GM23338 (cell line): ENCODE measurements around the gene SMR3B. TPM values are rescaled to one million over a fixed set of nuclear protein-coding genes. Genes with fewer than 3 reads are reported as not detected.

Experiments used
- ATAC-seq: fragments of 200-7000 bp; cut with Tn5 transposase; 3 replicates; pipeline ENCODE4 v1.9.1; 2020
- DNase-seq: peaks from one replicate; pipeline ENCODE4 v3.0.0-alpha.2; 2015; ENCODE audit warnings: low spot score
- H2AFZ ChIP-seq: fragments of 200-600 bp; sonication (generic); 2 replicates; pipeline ENCODE4 v1.8.0; 2016; ENCODE audit warnings: antibody characterized with exemption, mild to moderate bottlenecking, moderate library complexity
- H3F3A ChIP-seq: fragments of 200-600 bp; sonication (generic); replicated peaks from 2 replicates; pipeline ENCODE4 v1.8.0; 2017; ENCODE audit warnings: antibody characterized with exemption, mixed run types, low read depth
- H3K27ac ChIP-seq: fragments of 200-600 bp; sonication (generic); 2 replicates; pipeline ENCODE4 v1.6.1; 2016; ENCODE audit warnings: low read depth
- H3K27me3 ChIP-seq: fragments of 200-600 bp; sonication (generic); 2 replicates; pipeline ENCODE4 v1.8.0; 2016; ENCODE audit warnings: mild to moderate bottlenecking, mixed run types, moderate library complexity; ENCODE audit not compliant: insufficient read depth
- H3K36me3 ChIP-seq: fragments of 200-600 bp; sonication (generic); 2 replicates; pipeline ENCODE4 v1.8.0; 2016; ENCODE audit warnings: mild to moderate bottlenecking; ENCODE audit not compliant: insufficient read depth
- H3K4me1 ChIP-seq: fragments of 200-600 bp; sonication (generic); 2 replicates; pipeline ENCODE4 v1.8.0; 2016; ENCODE audit warnings: mild to moderate bottlenecking, moderate library complexity; ENCODE audit not compliant: insufficient read depth
- H3K4me2 ChIP-seq: fragments of 200-600 bp; sonication (generic); 2 replicates; pipeline ENCODE4 v1.7.1; 2017; ENCODE audit warnings: mixed run types
- H3K4me3 ChIP-seq: fragments of 200-600 bp; sonication (generic); 2 replicates; pipeline ENCODE4 v1.6.1; 2016; ENCODE audit warnings: mixed run types
- H3K79me2 ChIP-seq: fragments of 200-600 bp; sonication (generic); replicated peaks from 2 replicates; pipeline ENCODE4 v1.8.0; 2017; ENCODE audit warnings: mild to moderate bottlenecking; ENCODE audit not compliant: insufficient read depth
- H3K9me2 ChIP-seq: fragments of 200-600 bp; sonication (generic); 2 replicates; pipeline ENCODE4 v1.8.0; 2017; ENCODE audit not compliant: insufficient read depth
- H4K20me1 ChIP-seq: fragments of 200-600 bp; sonication (generic); replicated peaks from 2 replicates; pipeline ENCODE4 v1.8.0; 2017; ENCODE audit warnings: mild to moderate bottlenecking; ENCODE audit not compliant: insufficient read depth
- H3K27ac Mint-ChIP-seq: 2 replicates; pipeline ENCODE4 v1.8.0; 2020; ENCODE audit warnings: inconsistent platforms, mild to moderate bottlenecking, moderate library complexity, mixed read lengths
- H3K27me3 Mint-ChIP-seq: 3 replicates; pipeline ENCODE4 v1.8.0; 2022; ENCODE audit warnings: low read depth, mild to moderate bottlenecking, moderate library complexity, mixed read lengths, inconsistent platforms; ENCODE audit not compliant: insufficient read depth, poor library complexity
- H3K36me3 Mint-ChIP-seq: 3 replicates; pipeline ENCODE4 v1.8.0; 2021; ENCODE audit warnings: low read depth, mild to moderate bottlenecking, inconsistent platforms, moderate library complexity, mixed read lengths
- H3K4me1 Mint-ChIP-seq: 3 replicates; pipeline ENCODE4 v1.8.0; 2020; ENCODE audit warnings: mild to moderate bottlenecking, inconsistent platforms, mixed read lengths
- H3K4me3 Mint-ChIP-seq: 3 replicates; pipeline ENCODE4 v1.8.0; 2021; ENCODE audit warnings: moderate library complexity, mild to moderate bottlenecking, inconsistent platforms, mixed read lengths
- H3K9me3 Mint-ChIP-seq: 3 replicates; pipeline ENCODE4 v1.8.0; 2020; ENCODE audit warnings: moderate library complexity, mild to moderate bottlenecking, inconsistent platforms, mixed read lengths
- CREB1 ChIP-seq: fragments of 250-450 bp; sonication (Bioruptor Pico); IDR thresholded peaks from 2 replicates; pipeline ENCODE4 v1.5.0; 2020; ENCODE audit warnings: low read depth, mild to moderate bottlenecking, moderate library complexity
- EZH2 ChIP-seq: fragments of 200-600 bp; sonication (generic); IDR thresholded peaks from one replicate; pipeline ENCODE4 v1.8.0; 2017; ENCODE audit warnings: antibody characterized with exemption, mild to moderate bottlenecking, low read depth; ENCODE audit not compliant: unreplicated experiment
- EZH2phosphoT487 ChIP-seq: fragments of 200-600 bp; sonication (generic); IDR thresholded peaks from one replicate; pipeline ENCODE4 v1.8.1; 2018; ENCODE audit warnings: antibody characterized with exemption; ENCODE audit not compliant: unreplicated experiment
- JUNB ChIP-seq: IDR thresholded peaks from one replicate; pipeline ENCODE4 v1.6.1; 2016; ENCODE audit warnings: antibody characterized with exemption; ENCODE audit not compliant: unreplicated experiment
- NANOG ChIP-seq: IDR thresholded peaks from 2 replicates; pipeline ENCODE4 v1.6.1; 2016; ENCODE audit warnings: antibody characterized with exemption, borderline replicate concordance
- POLR2AphosphoS5 ChIP-seq: IDR thresholded peaks from 2 replicates; pipeline ENCODE4 v1.6.1; 2016; ENCODE audit warnings: antibody characterized with exemption, low read depth
- STAT1 ChIP-seq: IDR thresholded peaks from one replicate; pipeline ENCODE4 v1.6.1; 2016; ENCODE audit warnings: antibody characterized with exemption; ENCODE audit not compliant: unreplicated experiment
- ZNF114 ChIP-seq: fragments of 250-450 bp; sonication (Bioruptor Pico); IDR thresholded peaks from 2 replicates; pipeline ENCODE4 v1.5.0; 2020; ENCODE audit warnings: mild to moderate bottlenecking, moderate library complexity
- ZNF331 ChIP-seq: fragments of 250-450 bp; sonication (Bioruptor Pico); IDR thresholded peaks from 2 replicates; pipeline ENCODE4 v1.5.0; 2020; ENCODE audit warnings: low read depth, mild to moderate bottlenecking, moderate library complexity
- polyA plus RNA-seq: library from polyadenylated mRNA; unstranded; fragments of >200 nt; fragmentation: Nextera tagmentation; extraction: Ambion mirVana; gene quantifications from 2 replicates; pipeline ENCODE4 v1.2.1, GENCODE V29; 2016
- total RNA-seq: library from RNA; depleted of rRNA; stranded (reverse); fragments of >200 nt; shearing (Covaris generic); gene quantifications from 2 replicates; pipeline ENCODE4 v1.2.3, GENCODE V29; 2014
- TF ChIP-seq, protein P1 (sequence below): IDR thresholded peaks from 2 replicates; pipeline ENCODE4 v1.6.1; 2016; ENCODE audit warnings: antibody characterized with exemption
- TF ChIP-seq, protein P2 (sequence below), 2 experiments: fragments of 200-600 bp in 1 of 2; sonication (generic) in 1 of 2; conservative IDR thresholded peaks; 2 replicates each; pipeline versions ENCODE4 v1.5.1 to v1.6.1; 2016 to 2017; ENCODE audit warnings: antibody characterized with exemption in 2 of 2, low read depth in 2 of 2, mild to moderate bottlenecking in 2 of 2, moderate library complexity in 1 of 2
- TF ChIP-seq, protein P3 (sequence below): fragments of 250-450 bp; sonication (Bioruptor Pico); IDR thresholded peaks from 2 replicates; pipeline ENCODE4 v1.5.0; 2020; ENCODE audit warnings: mild to moderate bottlenecking, moderate library complexity
- TF ChIP-seq, protein P4 (sequence below): IDR thresholded peaks from one replicate; pipeline ENCODE4 v1.6.1; 2018; ENCODE audit warnings: antibody characterized with exemption; ENCODE audit not compliant: unreplicated experiment

Gene SMR3B
- total and polyA plus RNA-seq, 2 experiments from 2014 or later: not detected

DNA sequence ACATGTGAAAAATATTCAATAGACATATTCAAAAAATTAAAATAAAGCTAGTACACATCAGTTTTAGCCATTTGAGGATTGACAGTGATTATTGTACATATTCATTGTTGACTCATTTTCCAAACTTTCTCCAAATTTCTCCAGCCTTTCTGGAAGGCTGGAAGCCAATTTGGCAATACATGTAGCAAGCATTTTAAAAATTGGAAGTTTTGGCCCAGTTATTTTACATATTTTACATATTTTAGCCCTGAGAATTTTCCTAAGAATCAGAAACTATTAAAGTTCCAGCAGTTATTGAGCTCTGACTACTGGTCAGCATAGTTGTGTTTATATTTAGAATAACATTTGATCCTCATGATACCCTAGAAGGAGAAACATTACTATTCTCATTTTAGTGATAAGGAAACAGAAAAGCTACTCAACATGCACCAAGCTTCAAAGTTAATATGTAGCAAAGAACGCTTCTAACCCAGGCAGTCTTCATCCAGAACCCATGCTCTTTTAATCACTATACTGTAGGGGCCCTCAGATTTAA is 45.0 kb upstream of the SMR3B start:
- DNase-seq: no peak
- Mint-ChIP-seq H3K27me3 (peaks cover 2% of the 10 kb centered on the region), H3K4me1 (peaks cover 5% of the 10 kb centered on the region; the same call in 2 of the 3 replicates), H3K4me3 (no peak overlapping the region), H3K9me3 (no peaks in the 10 kb centered on the region), H3K27ac (no peak overlapping the region), H3K36me3 (no peaks in the 10 kb centered on the region)
- no peak overlapping the region for H3K4me3 ChIP-seq
- no peaks in the 10 kb centered on the region for H3K36me3 ChIP-seq
- no peak overlapping the region for H2AFZ ChIP-seq
- H4K20me1 ChIP-seq: no peaks in the 10 kb centered on the region
- H3K27me3 ChIP-seq: no peaks in the 10 kb centered on the region
- TF ChIP-seq NANOG (no peak), POLR2AphosphoS5 (no peak), JUNB (no peak), EZH2phosphoT487 (no peak), CREB1 (no peak), STAT1 (no peak), ZNF114 (CRISPR knock-in tag) (no peak), ZNF331 (CRISPR knock-in tag) (no peak), EZH2 (no peak)
- TF ChIP-seq, protein P1, sequence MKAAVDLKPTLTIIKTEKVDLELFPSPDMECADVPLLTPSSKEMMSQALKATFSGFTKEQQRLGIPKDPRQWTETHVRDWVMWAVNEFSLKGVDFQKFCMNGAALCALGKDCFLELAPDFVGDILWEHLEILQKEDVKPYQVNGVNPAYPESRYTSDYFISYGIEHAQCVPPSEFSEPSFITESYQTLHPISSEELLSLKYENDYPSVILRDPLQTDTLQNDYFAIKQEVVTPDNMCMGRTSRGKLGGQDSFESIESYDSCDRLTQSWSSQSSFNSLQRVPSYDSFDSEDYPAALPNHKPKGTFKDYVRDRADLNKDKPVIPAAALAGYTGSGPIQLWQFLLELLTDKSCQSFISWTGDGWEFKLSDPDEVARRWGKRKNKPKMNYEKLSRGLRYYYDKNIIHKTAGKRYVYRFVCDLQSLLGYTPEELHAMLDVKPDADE: no peak
- TF ChIP-seq, protein P2, sequence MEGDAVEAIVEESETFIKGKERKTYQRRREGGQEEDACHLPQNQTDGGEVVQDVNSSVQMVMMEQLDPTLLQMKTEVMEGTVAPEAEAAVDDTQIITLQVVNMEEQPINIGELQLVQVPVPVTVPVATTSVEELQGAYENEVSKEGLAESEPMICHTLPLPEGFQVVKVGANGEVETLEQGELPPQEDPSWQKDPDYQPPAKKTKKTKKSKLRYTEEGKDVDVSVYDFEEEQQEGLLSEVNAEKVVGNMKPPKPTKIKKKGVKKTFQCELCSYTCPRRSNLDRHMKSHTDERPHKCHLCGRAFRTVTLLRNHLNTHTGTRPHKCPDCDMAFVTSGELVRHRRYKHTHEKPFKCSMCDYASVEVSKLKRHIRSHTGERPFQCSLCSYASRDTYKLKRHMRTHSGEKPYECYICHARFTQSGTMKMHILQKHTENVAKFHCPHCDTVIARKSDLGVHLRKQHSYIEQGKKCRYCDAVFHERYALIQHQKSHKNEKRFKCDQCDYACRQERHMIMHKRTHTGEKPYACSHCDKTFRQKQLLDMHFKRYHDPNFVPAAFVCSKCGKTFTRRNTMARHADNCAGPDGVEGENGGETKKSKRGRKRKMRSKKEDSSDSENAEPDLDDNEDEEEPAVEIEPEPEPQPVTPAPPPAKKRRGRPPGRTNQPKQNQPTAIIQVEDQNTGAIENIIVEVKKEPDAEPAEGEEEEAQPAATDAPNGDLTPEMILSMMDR (conservative IDR thresholded peaks at IDR 0.05; ENCODE audit: low read depth in 2 of 2): no peak
- TF ChIP-seq, protein P3, sequence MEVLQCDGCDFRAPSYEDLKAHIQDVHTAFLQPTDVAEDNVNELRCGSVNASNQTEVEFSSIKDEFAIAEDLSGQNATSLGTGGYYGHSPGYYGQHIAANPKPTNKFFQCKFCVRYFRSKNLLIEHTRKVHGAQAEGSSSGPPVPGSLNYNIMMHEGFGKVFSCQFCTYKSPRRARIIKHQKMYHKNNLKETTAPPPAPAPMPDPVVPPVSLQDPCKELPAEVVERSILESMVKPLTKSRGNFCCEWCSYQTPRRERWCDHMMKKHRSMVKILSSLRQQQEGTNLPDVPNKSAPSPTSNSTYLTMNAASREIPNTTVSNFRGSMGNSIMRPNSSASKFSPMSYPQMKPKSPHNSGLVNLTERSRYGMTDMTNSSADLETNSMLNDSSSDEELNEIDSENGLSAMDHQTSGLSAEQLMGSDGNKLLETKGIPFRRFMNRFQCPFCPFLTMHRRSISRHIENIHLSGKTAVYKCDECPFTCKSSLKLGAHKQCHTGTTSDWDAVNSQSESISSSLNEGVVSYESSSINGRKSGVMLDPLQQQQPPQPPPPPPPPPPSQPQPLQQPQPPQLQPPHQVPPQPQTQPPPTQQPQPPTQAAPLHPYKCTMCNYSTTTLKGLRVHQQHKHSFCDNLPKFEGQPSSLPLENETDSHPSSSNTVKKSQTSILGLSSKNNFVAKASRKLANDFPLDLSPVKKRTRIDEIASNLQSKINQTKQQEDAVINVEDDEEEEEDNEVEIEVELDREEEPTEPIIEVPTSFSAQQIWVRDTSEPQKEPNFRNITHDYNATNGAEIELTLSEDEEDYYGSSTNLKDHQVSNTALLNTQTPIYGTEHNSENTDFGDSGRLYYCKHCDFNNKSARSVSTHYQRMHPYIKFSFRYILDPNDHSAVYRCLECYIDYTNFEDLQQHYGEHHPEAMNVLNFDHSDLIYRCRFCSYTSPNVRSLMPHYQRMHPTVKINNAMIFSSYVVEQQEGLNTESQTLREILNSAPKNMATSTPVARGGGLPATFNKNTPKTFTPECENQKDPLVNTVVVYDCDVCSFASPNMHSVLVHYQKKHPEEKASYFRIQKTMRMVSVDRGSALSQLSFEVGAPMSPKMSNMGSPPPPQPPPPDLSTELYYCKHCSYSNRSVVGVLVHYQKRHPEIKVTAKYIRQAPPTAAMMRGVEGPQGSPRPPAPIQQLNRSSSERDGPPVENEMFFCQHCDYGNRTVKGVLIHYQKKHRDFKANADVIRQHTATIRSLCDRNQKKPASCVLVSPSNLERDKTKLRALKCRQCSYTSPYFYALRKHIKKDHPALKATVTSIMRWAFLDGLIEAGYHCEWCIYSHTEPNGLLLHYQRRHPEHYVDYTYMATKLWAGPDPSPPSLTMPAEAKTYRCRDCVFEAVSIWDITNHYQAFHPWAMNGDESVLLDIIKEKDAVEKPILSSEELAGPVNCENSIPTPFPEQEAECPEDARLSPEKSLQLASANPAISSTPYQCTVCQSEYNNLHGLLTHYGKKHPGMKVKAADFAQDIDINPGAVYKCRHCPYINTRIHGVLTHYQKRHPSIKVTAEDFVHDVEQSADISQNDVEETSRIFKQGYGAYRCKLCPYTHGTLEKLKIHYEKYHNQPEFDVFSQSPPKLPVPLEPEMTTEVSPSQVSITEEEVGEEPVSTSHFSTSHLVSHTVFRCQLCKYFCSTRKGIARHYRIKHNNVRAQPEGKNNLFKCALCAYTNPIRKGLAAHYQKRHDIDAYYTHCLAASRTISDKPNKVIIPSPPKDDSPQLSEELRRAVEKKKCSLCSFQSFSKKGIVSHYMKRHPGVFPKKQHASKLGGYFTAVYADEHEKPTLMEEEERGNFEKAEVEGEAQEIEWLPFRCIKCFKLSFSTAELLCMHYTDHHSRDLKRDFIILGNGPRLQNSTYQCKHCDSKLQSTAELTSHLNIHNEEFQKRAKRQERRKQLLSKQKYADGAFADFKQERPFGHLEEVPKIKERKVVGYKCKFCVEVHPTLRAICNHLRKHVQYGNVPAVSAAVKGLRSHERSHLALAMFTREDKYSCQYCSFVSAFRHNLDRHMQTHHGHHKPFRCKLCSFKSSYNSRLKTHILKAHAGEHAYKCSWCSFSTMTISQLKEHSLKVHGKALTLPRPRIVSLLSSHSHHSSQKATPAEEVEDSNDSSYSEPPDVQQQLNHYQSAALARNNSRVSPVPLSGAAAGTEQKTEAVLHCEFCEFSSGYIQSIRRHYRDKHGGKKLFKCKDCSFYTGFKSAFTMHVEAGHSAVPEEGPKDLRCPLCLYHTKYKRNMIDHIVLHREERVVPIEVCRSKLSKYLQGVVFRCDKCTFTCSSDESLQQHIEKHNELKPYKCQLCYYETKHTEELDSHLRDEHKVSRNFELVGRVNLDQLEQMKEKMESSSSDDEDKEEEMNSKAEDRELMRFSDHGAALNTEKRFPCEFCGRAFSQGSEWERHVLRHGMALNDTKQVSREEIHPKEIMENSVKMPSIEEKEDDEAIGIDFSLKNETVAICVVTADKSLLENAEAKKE: no peak
- TF ChIP-seq, protein P4, sequence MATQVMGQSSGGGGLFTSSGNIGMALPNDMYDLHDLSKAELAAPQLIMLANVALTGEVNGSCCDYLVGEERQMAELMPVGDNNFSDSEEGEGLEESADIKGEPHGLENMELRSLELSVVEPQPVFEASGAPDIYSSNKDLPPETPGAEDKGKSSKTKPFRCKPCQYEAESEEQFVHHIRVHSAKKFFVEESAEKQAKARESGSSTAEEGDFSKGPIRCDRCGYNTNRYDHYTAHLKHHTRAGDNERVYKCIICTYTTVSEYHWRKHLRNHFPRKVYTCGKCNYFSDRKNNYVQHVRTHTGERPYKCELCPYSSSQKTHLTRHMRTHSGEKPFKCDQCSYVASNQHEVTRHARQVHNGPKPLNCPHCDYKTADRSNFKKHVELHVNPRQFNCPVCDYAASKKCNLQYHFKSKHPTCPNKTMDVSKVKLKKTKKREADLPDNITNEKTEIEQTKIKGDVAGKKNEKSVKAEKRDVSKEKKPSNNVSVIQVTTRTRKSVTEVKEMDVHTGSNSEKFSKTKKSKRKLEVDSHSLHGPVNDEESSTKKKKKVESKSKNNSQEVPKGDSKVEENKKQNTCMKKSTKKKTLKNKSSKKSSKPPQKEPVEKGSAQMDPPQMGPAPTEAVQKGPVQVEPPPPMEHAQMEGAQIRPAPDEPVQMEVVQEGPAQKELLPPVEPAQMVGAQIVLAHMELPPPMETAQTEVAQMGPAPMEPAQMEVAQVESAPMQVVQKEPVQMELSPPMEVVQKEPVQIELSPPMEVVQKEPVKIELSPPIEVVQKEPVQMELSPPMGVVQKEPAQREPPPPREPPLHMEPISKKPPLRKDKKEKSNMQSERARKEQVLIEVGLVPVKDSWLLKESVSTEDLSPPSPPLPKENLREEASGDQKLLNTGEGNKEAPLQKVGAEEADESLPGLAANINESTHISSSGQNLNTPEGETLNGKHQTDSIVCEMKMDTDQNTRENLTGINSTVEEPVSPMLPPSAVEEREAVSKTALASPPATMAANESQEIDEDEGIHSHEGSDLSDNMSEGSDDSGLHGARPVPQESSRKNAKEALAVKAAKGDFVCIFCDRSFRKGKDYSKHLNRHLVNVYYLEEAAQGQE: no peak
- no peaks in the 10 kb centered on the region for H3K9me2 ChIP-seq
- H3K4me1 ChIP-seq: peaks cover 2% of the 10 kb centered on the region; the same call in 1 of the 2 replicates
- H3F3A ChIP-seq: no peaks in the 10 kb centered on the region
- no peak overlapping the region for H3K4me2 ChIP-seq
- no peaks in the 10 kb centered on the region for H3K79me2 ChIP-seq
- no peak for ATAC-seq
- H3K27ac ChIP-seq: no peak overlapping the region
